ENCODE data around the gene WWOX.

DNA sequence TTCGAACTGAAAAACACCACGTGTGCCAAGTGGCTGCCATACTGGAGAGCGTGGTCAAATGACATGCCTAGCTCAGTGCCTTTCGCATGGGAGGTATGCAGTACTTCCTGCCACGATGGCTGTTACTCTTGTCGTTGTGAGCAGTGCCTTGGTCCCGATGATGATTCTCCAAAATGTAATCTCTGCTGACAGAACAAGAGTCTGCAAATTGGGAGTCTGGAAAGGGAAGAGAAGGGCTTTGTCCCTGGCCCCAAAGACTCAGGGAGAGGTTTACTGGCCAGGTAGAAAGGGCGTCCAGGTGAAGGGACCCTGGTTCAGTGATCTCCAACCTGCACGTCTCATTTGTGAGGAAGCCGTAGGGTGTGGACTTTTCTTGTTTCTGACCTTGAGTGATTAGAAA, 336.6 kb downstream of the WWOX start:
- TF ChIP-seq GTF3A (CRISPR knock-in tag; conservative IDR thresholded peaks at IDR 0.05) (no peak), NCOA1 (CRISPR knock-in tag; IDR thresholded peaks at IDR 0.05) (no peak), EP300 (IDR thresholded peaks at IDR 0.05; ENCODE audit: low read depth in 2 of 2, low read length in 2 of 2) (no peak), EP300 (CRISPR knock-in tag; IDR thresholded peaks at IDR 0.05; ENCODE audit: borderline replicate concordance) (no peak), POLR2AphosphoS5 (IDR thresholded peaks at IDR 0.05; ENCODE audit: low read depth, low read length) (no peak), NR3C1 (CRISPR knock-in tag; IDR thresholded peaks at IDR 0.05) (no peak), ZIK1 (CRISPR knock-in tag; IDR thresholded peaks at IDR 0.05; ENCODE audit: borderline replicate concordance, low read depth) (no peak), ZNF607 (CRISPR knock-in tag; IDR thresholded peaks at IDR 0.05; ENCODE audit: borderline replicate concordance) (no peak), POLR2A (IDR thresholded peaks at IDR 0.05; ENCODE audit: insufficient read depth in 1 of 2, low read depth in 2 of 2, low read length in 2 of 2) (no peak), ZNF292 (CRISPR knock-in tag; IDR thresholded peaks at IDR 0.05; ENCODE audit: borderline replicate concordance, low read depth) (no peak)
- TF ChIP-seq, protein P1, sequence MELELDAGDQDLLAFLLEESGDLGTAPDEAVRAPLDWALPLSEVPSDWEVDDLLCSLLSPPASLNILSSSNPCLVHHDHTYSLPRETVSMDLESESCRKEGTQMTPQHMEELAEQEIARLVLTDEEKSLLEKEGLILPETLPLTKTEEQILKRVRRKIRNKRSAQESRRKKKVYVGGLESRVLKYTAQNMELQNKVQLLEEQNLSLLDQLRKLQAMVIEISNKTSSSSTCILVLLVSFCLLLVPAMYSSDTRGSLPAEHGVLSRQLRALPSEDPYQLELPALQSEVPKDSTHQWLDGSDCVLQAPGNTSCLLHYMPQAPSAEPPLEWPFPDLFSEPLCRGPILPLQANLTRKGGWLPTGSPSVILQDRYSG (CRISPR knock-in tag; IDR thresholded peaks at IDR 0.05), result no peak
